ENCODE measurements around the gene PRR11.
"Not testable (repeated sequence)": the region's sequence is repeated elsewhere in the genome, so short reads cannot be mapped to it uniquely, and the experiment has no call there.

PRR11 gene

DNA sequence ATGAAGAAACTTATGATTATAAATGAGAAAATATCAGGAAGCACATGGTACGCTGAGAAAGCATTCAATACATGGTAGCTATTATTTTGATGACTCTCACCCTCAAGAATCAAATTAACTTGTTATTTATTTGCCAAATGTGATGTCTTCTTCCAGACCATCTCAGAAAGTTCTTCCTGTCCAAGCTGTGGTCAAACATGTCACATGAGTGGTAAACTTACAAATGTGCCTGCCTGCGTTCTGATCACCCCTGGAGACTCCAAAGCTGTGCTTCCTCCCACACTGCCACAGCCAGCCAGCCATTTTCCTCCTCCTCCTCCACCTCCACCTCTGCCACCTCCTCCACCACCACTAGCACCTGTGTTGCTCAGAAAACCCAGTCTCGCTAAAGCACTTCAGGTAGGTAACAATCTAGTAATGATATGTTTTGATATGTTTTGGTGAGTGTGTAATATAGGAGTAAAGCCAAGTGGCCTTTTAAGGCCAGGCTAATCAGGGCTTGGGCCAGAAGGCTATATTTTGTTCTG is 37.9 kb downstream of the PRR11 start:
- TF ChIP-seq POLR2AphosphoS5 (IDR thresholded peaks at IDR 0.05; ENCODE audit: low read depth, low read length), result no peak
- TF ChIP-seq POU2F2 (IDR thresholded peaks at IDR 0.05; ENCODE audit: low read depth, low read length), result no peak
- TF ChIP-seq TAF1 (IDR thresholded peaks at IDR 0.05; ENCODE audit: low read depth, low read length), result no peak
- no peak for TF ChIP-seq PAX5 (IDR thresholded peaks at IDR 0.05; ENCODE audit: insufficient read depth, low read length, severe bottlenecking)
- TF ChIP-seq POLR2A (IDR thresholded peaks at IDR 0.05; ENCODE audit: low read depth, low read length), result no peak
- TF ChIP-seq SPI1 (IDR thresholded peaks at IDR 0.05; ENCODE audit: low read depth, low read length), result no peak
- DNase-seq (ENCODE audit: insufficient read length, low spot score) (no peak), FAIRE-seq (no peak)

DNA sequence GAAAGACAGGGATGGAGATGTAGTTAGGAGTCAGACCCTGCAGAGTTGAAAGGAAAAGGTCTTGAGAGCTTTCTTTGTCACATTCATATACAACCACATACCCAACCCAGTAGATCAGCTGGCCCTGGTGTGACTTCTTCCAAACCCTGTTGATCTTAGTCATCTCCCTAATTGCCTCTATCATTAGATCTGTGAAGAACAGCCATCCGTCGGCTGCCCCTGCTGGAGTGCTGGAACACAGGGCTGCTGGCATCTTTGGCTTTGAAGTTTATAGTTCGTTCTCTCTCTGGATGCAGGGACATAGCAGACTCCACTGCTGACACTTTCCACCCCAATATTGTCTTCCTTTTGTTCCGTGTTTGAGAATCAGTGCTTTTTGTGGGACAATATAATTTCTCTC is 43.9 kb downstream of the PRR11 start:
- FAIRE-seq (no peak), DNase-seq (ENCODE audit: insufficient read length, low spot score) (no peak)
- no peak for TF ChIP-seq TAF1 (IDR thresholded peaks at IDR 0.05; ENCODE audit: low read depth, low read length)

DNA sequence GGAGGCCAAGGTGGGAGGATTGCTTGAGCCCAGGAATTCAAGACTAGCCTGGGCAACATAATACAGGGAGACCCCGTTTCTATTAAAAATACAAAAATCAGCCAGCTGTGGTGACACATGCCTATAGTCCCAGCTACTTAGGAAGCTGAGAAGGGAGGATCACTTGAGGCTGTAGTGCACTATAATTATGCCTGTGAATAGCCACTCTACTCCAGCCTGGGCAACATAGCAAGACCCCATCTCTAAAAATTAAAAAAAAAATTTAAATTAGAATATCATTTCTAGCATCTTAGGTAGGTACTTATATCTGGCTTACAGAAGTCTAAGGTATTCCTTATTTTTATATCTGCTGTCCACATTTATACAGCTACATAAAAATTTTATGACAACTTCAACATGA is 46.8 kb downstream of the PRR11 start:
- DNase-seq (ENCODE audit: insufficient read length, low spot score) (no peak), FAIRE-seq (no peak)
- no peak for TF ChIP-seq POLR2AphosphoS5 (IDR thresholded peaks at IDR 0.05; ENCODE audit: low read depth, low read length)
- TF ChIP-seq TAF1 (IDR thresholded peaks at IDR 0.05; ENCODE audit: low read depth, low read length), result no peak
- no peak for TF ChIP-seq POLR2A (IDR thresholded peaks at IDR 0.05; ENCODE audit: low read depth, low read length)
- TF ChIP-seq SPI1 (IDR thresholded peaks at IDR 0.05; ENCODE audit: low read depth, low read length), result no peak
- no peak for TF ChIP-seq POU2F2 (IDR thresholded peaks at IDR 0.05; ENCODE audit: low read depth, low read length)
- TF ChIP-seq PAX5 (IDR thresholded peaks at IDR 0.05; ENCODE audit: insufficient read depth, low read length, severe bottlenecking), result no peak

DNA sequence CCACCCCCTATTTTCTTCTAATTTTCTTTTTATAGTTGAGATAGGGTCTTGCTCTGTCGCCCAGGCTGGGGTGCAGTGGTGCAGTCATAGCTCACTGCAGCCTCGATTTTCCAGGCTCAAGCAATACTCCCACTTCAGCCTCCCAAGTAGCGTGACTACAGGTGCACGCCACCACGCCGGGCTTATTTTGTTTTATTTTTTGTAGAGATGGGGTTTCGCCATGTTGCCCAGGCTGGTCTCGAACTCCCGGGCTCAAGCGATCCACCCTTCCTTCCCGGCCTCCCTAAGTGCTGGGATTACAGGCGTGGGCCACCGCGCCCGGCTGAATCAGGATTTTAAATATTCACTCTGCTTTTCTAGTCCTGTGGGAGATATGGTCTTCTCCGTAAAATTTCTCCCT is 63.8 kb downstream of the PRR11 start:
- TF ChIP-seq POLR2A (IDR thresholded peaks at IDR 0.05; ENCODE audit: low read depth, low read length), result no peak
- FAIRE-seq (no peak), DNase-seq (ENCODE audit: insufficient read length, low spot score) (no peak)

DNA sequence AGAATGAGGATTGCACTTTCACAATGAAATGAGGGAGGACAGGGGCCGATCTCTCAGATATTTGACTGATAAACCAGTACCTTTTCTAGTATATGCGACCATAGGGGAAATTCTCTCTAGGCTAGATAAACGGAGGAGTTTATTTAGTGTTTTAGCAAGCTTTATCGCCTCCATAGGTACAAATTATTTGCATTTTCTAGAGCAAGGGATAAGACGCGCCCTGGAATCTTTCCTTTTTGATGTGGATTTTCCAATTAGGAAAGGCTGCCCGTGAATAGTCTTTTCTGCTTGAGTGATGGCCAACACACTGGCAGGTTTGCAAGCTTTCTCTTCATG is 64.4 kb downstream of the PRR11 start:
- FAIRE-seq, result no peak
- DNase-seq (ENCODE audit: insufficient read length, low spot score), result no peak
- TF ChIP-seq SPI1 (IDR thresholded peaks at IDR 0.05; ENCODE audit: low read depth, low read length) (no peak), POLR2AphosphoS5 (IDR thresholded peaks at IDR 0.05; ENCODE audit: low read depth, low read length) (no peak)

DNA sequence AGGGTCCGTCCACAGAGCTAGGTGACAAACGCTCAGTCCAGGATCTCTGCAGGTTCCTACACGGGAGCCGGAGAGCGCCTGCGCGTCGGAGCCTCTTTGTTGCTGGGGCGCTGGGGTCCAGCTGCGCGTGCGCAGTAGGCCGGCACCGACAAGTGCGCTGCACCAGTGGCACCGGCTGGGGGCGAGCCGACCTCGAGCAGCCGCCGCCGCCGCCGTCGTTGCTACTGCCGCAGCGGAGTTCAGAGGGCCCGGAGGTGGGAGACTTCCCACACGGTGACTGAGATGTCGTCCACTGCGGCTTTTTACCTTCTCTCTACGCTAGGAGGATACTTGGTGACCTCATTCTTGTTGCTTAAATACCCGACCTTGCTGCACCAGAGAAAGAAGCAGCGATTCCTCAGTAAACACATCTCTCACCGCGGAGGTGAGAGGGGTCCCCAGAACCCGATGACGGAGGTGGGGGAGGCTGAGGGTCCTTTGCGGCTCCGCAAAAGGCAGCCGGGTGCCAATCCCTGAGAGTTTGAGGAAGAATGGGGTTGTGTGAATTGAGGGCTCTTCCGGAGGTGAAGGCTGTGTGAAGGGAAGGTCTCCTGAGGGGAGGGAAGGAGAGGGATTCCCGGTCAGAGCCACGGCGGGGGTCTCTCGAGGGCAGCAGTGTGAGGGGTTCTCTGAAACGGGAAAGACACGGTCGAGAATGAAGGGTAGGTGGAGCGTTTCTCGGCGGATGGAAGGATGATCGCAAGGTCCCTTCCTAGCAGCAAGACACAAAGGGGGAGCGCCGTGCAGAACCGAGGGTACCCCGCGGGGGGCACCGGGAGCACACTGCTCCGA is 65.0 kb downstream of the PRR11 start, which contains the start of gene GDPD1:
GDPD1 (plus strand) TSS at position 184 of the 831 bp plus-strand sequence; CDS start at position 283, 99 bp downstream.
- TF ChIP-seq POLR2AphosphoS5 (IDR thresholded peaks at IDR 0.05; ENCODE audit: low read depth, low read length) (no peak), POLR2A (IDR thresholded peaks at IDR 0.05; ENCODE audit: low read depth, low read length) (0 out of 2 replicates have a peak, but pooled peaks have one; percentile 26), POU2F2 (IDR thresholded peaks at IDR 0.05; ENCODE audit: low read depth, low read length) (0 out of 2 replicates have a peak, but pooled peaks have one; percentile 15)
- peak; percentile 83 for DNase-seq (ENCODE audit: insufficient read length, low spot score)
- FAIRE-seq, result peak; percentile 82

DNA sequence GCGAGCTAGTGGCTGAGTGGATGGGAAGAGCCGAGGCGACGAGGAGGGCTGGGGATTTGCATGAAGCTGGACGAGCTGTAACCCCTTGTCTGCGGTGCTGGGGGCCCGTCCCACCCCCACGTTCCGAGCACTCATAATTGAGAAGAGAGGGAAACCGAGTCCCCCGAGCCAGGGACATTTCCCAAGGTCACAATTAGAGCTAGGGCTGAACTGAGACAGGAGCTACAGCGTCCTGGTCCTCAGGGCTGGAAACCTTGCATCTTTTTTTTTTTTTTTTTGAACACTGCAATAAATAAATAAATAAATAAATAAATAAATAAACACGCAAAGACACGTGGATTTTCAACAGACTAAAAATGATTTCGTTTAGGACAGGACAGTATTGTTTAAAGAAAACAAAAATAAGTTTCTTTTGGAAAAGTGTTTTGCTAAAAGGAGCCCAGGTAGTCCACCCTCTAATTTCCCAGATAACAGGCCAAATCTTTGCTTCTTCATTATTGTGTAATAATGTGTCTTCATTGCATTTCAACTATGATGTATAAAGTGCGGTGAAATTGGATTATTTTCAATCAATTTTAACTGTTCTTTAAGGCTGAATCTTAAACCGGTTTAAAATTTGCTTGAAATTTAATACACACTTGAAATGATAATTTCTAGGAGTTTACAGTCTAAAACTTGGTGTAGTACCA is 65.8 kb downstream of the PRR11 start:
- TF ChIP-seq TAF1 (IDR thresholded peaks at IDR 0.05; ENCODE audit: low read depth, low read length) (no peak), POLR2A (IDR thresholded peaks at IDR 0.05; ENCODE audit: low read depth, low read length) (no peak), SPI1 (IDR thresholded peaks at IDR 0.05; ENCODE audit: low read depth, low read length) (no peak), POU2F2 (IDR thresholded peaks at IDR 0.05; ENCODE audit: low read depth, low read length) (no peak), POLR2AphosphoS5 (IDR thresholded peaks at IDR 0.05; ENCODE audit: low read depth, low read length) (no peak), PAX5 (IDR thresholded peaks at IDR 0.05; ENCODE audit: insufficient read depth, low read length, severe bottlenecking) (no peak)
- FAIRE-seq (no peak), DNase-seq (ENCODE audit: insufficient read length, low spot score) (no peak)

DNA sequence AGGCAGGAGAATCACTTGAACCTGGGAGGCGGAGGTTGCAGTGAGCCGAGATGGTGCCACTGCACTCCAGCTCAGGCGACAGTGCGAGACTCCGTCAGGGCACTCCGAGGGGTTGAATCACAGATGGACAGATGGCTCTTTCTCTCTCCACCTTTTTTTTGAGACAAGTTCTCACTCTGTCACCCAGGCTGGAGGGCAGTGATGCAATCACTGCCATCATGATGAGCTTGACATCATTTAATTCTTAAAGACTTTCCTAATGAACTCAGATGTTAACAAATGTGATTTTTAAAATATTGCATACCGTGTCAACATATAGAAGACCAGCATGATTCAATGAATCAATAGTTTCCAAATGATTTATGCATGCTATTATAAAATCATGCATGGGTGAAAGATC is 68.3 kb downstream of the PRR11 start:
- no peak for TF ChIP-seq POLR2AphosphoS5 (IDR thresholded peaks at IDR 0.05; ENCODE audit: low read depth, low read length)
- no peak for DNase-seq (ENCODE audit: insufficient read length, low spot score)
- FAIRE-seq, result no peak

DNA sequence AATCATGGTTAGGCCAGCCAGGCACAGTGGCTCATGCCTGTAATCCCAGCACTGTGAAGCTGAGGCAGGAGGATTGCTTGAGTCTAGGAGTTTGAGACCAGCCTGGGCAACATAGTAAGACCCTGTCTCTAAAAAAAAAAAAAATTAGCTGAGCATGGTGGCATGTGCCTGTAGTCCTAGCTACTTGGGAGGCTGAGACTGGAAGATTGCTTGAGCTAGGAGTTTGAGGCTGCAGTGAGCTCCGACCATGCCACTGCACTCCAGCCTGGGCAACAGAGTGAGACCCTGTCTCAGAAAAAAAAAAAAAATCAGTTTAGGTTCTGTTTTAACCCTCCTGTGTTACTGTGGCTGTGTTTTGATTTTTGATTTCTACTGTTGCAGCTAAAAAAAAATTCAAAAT is 73.0 kb downstream of the PRR11 start:
- DNase-seq (ENCODE audit: insufficient read length, low spot score); FAIRE-seq: not testable (repeated sequence)

DNA sequence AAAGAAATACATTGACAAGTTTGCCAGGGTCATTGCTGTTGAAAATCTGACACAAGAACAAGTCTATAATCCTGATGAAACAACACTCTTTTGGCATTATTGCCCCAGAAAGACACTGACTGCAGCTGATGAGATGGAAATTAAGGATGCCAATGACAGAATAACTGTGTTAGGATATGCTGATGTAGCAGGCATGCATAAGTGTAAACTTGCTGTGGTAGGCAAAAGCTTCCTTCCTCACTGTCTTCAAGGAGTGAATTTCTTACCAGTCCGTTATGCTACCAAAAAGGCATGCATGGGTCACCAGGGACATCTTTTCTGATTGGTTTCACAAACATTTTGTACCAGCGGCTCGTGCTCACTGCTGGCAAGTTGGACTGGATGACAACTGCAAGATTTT is 75.2 kb downstream of the PRR11 start:
- TF ChIP-seq POLR2A (IDR thresholded peaks at IDR 0.05; ENCODE audit: low read depth, low read length), result no peak
- no peak for TF ChIP-seq TAF1 (IDR thresholded peaks at IDR 0.05; ENCODE audit: low read depth, low read length)
- no peak for TF ChIP-seq POU2F2 (IDR thresholded peaks at IDR 0.05; ENCODE audit: low read depth, low read length)
- TF ChIP-seq SPI1 (IDR thresholded peaks at IDR 0.05; ENCODE audit: low read depth, low read length), result no peak
- no peak for TF ChIP-seq PAX5 (IDR thresholded peaks at IDR 0.05; ENCODE audit: insufficient read depth, low read length, severe bottlenecking)
- TF ChIP-seq POLR2AphosphoS5 (IDR thresholded peaks at IDR 0.05; ENCODE audit: low read depth, low read length), result no peak
- FAIRE-seq (no peak), DNase-seq (ENCODE audit: insufficient read length, low spot score) (no peak)

DNA sequence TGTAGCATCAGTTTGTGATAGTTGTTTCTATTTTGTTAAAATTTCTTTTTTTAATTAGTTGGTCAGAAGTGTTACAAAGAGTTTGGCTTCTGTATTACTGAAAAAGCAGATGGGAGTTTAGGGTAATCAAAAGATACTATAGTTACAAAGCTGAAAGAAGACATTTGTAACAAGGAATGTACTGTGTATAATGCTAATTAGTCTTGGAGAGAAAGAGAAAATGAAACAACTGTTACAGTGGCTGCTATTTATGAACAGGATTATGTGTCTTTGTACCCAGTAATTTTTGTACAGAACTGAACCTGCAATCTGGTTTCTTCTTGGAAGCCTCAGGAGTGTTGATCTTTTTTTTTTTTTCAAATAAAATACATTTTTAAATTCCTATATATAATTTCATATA is 79.1 kb downstream of the PRR11 start:
- TF ChIP-seq POLR2AphosphoS5 (IDR thresholded peaks at IDR 0.05; ENCODE audit: low read depth, low read length), result no peak
- no peak for TF ChIP-seq POLR2A (IDR thresholded peaks at IDR 0.05; ENCODE audit: low read depth, low read length)
- TF ChIP-seq POU2F2 (IDR thresholded peaks at IDR 0.05; ENCODE audit: low read depth, low read length), result no peak
- no peak for TF ChIP-seq TAF1 (IDR thresholded peaks at IDR 0.05; ENCODE audit: low read depth, low read length)
- TF ChIP-seq SPI1 (IDR thresholded peaks at IDR 0.05; ENCODE audit: low read depth, low read length), result no peak
- TF ChIP-seq PAX5 (IDR thresholded peaks at IDR 0.05; ENCODE audit: insufficient read depth, low read length, severe bottlenecking), result no peak
- DNase-seq (ENCODE audit: insufficient read length, low spot score) (no peak), FAIRE-seq (no peak)

All from GM12891 (cell line).